Activated T-helper 2 cell treated with anti-CD3 and anti-CD28 coated beads, Interferon-gamma antibody, Interleukin-2, Interleukin-4, amounts not matched to agents 10 μg/mL and 5 μg/mL and 100 μg/mL, durations not matched to agents 14 hours and 24 hours and 36 hours (primary cell): Measurements from ENCODE around the gene GAGE10. TPM values are rescaled to one million over a fixed set of nuclear protein-coding genes. Genes with fewer than 3 reads are reported as not detected.

Experiments
- DNase-seq: peaks from one replicate; pipeline ENCODE4 v3.0.0; 2021; ENCODE audit warnings: low spot score
- H3K27ac Mint-ChIP-seq: one replicate; pipeline ENCODE4 v1.8.0; 2021; ENCODE audit warnings: mixed read lengths
- H3K27me3 Mint-ChIP-seq: one replicate; pipeline ENCODE4 v1.8.0; 2021; ENCODE audit warnings: low read depth, mixed read lengths
- H3K36me3 Mint-ChIP-seq: one replicate; pipeline ENCODE4 v1.8.0; 2021; ENCODE audit warnings: low read depth, mixed read lengths
- H3K4me1 Mint-ChIP-seq: one replicate; pipeline ENCODE4 v1.8.0; 2021; ENCODE audit warnings: low read depth, mixed read lengths
- H3K4me3 Mint-ChIP-seq: one replicate; pipeline ENCODE4 v1.8.0; 2021; ENCODE audit warnings: low read depth, mild to moderate bottlenecking, moderate library complexity, mixed read lengths
- H3K9me3 Mint-ChIP-seq: one replicate; pipeline ENCODE4 v1.8.0; 2021; ENCODE audit warnings: mixed read lengths
- intact Hi-C: fragments of 100-400 bp; cut with micrococcal nuclease; formaldehyde crosslinking; loops from one replicate; pipeline ENCODE4 v1.15.1; 2023
- total RNA-seq: library from RNA; stranded (reverse); gene quantifications from 2 replicates; pipeline ENCODE4 v1.2.3, GENCODE V29; 2022

Gene GAGE10
- total RNA-seq, 1 donor from 2014 or later = not detected

GRCh38 chrX:49268702-49269009 lies 34.8 kb upstream of the GAGE10 start:
- Mint-ChIP-seq H3K36me3 (peaks cover 21% of the 10 kb centered on the region), H3K4me3 (peak overlapping the region; percentile 87), H3K9me3 (no peaks in the 10 kb centered on the region), H3K4me1 (peaks cover 43% of the 10 kb centered on the region), H3K27ac (peak overlapping the region; percentile 98), H3K27me3 (no peaks in the 10 kb centered on the region)
- intact Hi-C loops = loop anchor here (2.0 to 10.0 kb wide), 4 partner anchors 34 to 554 kb away; partner anchors contain the start of genes CCDC22 and SYP
- no peak for DNase-seq

- intact Hi-C loops = loop anchor here (2.0 to 10.0 kb wide), 4 partner anchors 34 to 554 kb away; partner anchors contain the start of genes CCDC22 and SYP
- H3K36me3 Mint-ChIP-seq = peaks cover 26% of the 10 kb centered on the region
- H3K27ac Mint-ChIP-seq = peak overlapping the region; percentile 98
- peak overlapping the region; percentile 87 for H3K4me3 Mint-ChIP-seq
- H3K9me3 Mint-ChIP-seq = no peaks in the 10 kb centered on the region
- peak; percentile 92 for DNase-seq
- H3K4me1 Mint-ChIP-seq = peaks cover 43% of the 10 kb centered on the region
- H3K27me3 Mint-ChIP-seq = no peaks in the 10 kb centered on the region
These were observed 34.3 kb upstream of the GAGE10 start for GRCh38 chrX:49269010-49269766.

- H3K9me3 Mint-ChIP-seq = no peaks in the 10 kb centered on the region
- peaks cover 32% of the 10 kb centered on the region for H3K36me3 Mint-ChIP-seq
- no peak for DNase-seq
These were observed 33.6 kb upstream of the GAGE10 start, which contains the start of gene PPP1R3F for GRCh38 chrX:49269767-49270248. Gene PPP1R3F (plus strand): TSS chrX:49269793. CDS start chrX:49269870, 77 bp downstream.

GRCh38 chrX:49270249-49270921 lies 33.1 kb upstream of the GAGE10 start:
- Mint-ChIP-seq H3K27ac (peak overlapping the region; percentile 91), H3K27me3 (no peaks in the 10 kb centered on the region), H3K4me1 (peaks cover 47% of the 10 kb centered on the region), H3K36me3 (peaks cover 38% of the 10 kb centered on the region), H3K9me3 (no peaks in the 10 kb centered on the region), H3K4me3 (peak overlapping the region; percentile 82)
- intact Hi-C loops = loop anchor here (5.0 kb wide), 1 partner anchor 333 kb away; no protein-coding TSS in a partner anchor
- DNase-seq = no peak

More at GRCh38 chrX:49269767-49270248, 33.6 kb upstream of the GAGE10 start, which contains the start of gene PPP1R3F:
- intact Hi-C loops = loop anchor here (2.0 to 10.0 kb wide), 5 partner anchors 35 to 555 kb away; partner anchors contain the start of genes CCDC22 and SYP
- H3K4me3 Mint-ChIP-seq = peak within 1 kb of the TSS; percentile 87
- H3K27ac Mint-ChIP-seq = peak within 1 kb of the TSS; percentile 98
- no peaks in the 10 kb centered on the region for H3K27me3 Mint-ChIP-seq
- H3K4me1 Mint-ChIP-seq = peaks cover 45% of the 10 kb centered on the region

GRCh38 chrX:49271341-49271740 lies 32.1 kb upstream of the GAGE10 start:
- Mint-ChIP-seq H3K9me3 (no peaks in the 10 kb centered on the region), H3K27ac (peak overlapping the region; percentile 91), H3K27me3 (no peaks in the 10 kb centered on the region), H3K4me1 (peaks cover 56% of the 10 kb centered on the region), H3K4me3 (peak overlapping the region; percentile 82), H3K36me3 (peaks cover 42% of the 10 kb centered on the region)
- no peak for DNase-seq
- intact Hi-C loops = loop anchor here (5.0 kb wide), 1 partner anchor 334 kb away; no protein-coding TSS in a partner anchor

- intact Hi-C loops = loop anchor here (5.0 kb wide), 1 partner anchor 335 kb away; no protein-coding TSS in a partner anchor
- Mint-ChIP-seq H3K27me3 (no peaks in the 10 kb centered on the region), H3K9me3 (no peaks in the 10 kb centered on the region), H3K4me3 (peak overlapping the region; percentile 82), H3K27ac (peak overlapping the region; percentile 91), H3K4me1 (peaks cover 62% of the 10 kb centered on the region), H3K36me3 (peaks cover 47% of the 10 kb centered on the region)
- DNase-seq = no peak
These were observed 31.0 kb upstream of the GAGE10 start for GRCh38 chrX:49272421-49272820.

GRCh38 chrX:49273181-49273727 lies 30.2 kb upstream of the GAGE10 start:
- Mint-ChIP-seq H3K9me3 (no peaks in the 10 kb centered on the region), H3K4me3 (peak overlapping the region; percentile 82), H3K27me3 (no peaks in the 10 kb centered on the region), H3K36me3 (peaks cover 53% of the 10 kb centered on the region), H3K4me1 (peaks cover 63% of the 10 kb centered on the region), H3K27ac (peak overlapping the region; percentile 91)
- peak; percentile 49 for DNase-seq
- intact Hi-C loops = loop anchor here (1.0 to 5.0 kb wide), 2 partner anchors 11 to 336 kb away; no protein-coding TSS in a partner anchor

GRCh38 chrX:49276207-49276606 lies 27.2 kb upstream of the GAGE10 start:
- peaks cover 60% of the 10 kb centered on the region for H3K36me3 Mint-ChIP-seq
- H3K9me3 Mint-ChIP-seq = no peaks in the 10 kb centered on the region
- no peaks in the 10 kb centered on the region for H3K27me3 Mint-ChIP-seq
- no peak for DNase-seq
- H3K4me3 Mint-ChIP-seq = no peak overlapping the region
- peaks cover 67% of the 10 kb centered on the region for H3K4me1 Mint-ChIP-seq
- intact Hi-C loops = no loop called here
- peak overlapping the region; percentile 96 for H3K27ac Mint-ChIP-seq

GRCh38 chrX:49276671-49277534 lies 26.5 kb upstream of the GAGE10 start:
- intact Hi-C loops = no loop called here
- Mint-ChIP-seq H3K27me3 (no peaks in the 10 kb centered on the region), H3K9me3 (no peaks in the 10 kb centered on the region), H3K4me3 (peak overlapping the region; percentile 67), H3K4me1 (peaks cover 63% of the 10 kb centered on the region), H3K27ac (peak overlapping the region; percentile 96), H3K36me3 (peaks cover 56% of the 10 kb centered on the region)
- no peak for DNase-seq

- Mint-ChIP-seq H3K4me1 (peaks cover 68% of the 10 kb centered on the region), H3K9me3 (no peaks in the 10 kb centered on the region), H3K4me3 (peak overlapping the region; percentile 67), H3K36me3 (peaks cover 60% of the 10 kb centered on the region), H3K27ac (peak overlapping the region; percentile 96), H3K27me3 (no peaks in the 10 kb centered on the region)
- intact Hi-C loops = no loop called here
- no peak for DNase-seq
These were observed 26.0 kb upstream of the GAGE10 start for GRCh38 chrX:49277535-49277830.

- H3K9me3 Mint-ChIP-seq = no peaks in the 10 kb centered on the region
- no peak for DNase-seq
- intact Hi-C loops = no loop called here
- H3K27ac Mint-ChIP-seq = peak overlapping the region; percentile 96
- peak overlapping the region; percentile 67 for H3K4me3 Mint-ChIP-seq
- H3K4me1 Mint-ChIP-seq = peaks cover 64% of the 10 kb centered on the region
- peaks cover 62% of the 10 kb centered on the region for H3K36me3 Mint-ChIP-seq
- no peaks in the 10 kb centered on the region for H3K27me3 Mint-ChIP-seq
These were observed 25.4 kb upstream of the GAGE10 start for GRCh38 chrX:49278081-49278480.

GRCh38 chrX:49282647-49283011 lies 20.8 kb upstream of the GAGE10 start:
- Mint-ChIP-seq H3K36me3 (peaks cover 38% of the 10 kb centered on the region), H3K4me3 (no peak overlapping the region), H3K9me3 (no peaks in the 10 kb centered on the region), H3K27ac (no peak overlapping the region), H3K4me1 (peaks cover 34% of the 10 kb centered on the region), H3K27me3 (no peaks in the 10 kb centered on the region)
- no peak for DNase-seq
- intact Hi-C loops = no loop called here
